ENCODE data around the gene COG3.
A peak's percentile ranks its signal among the peaks of the same experiment; 100 is the strongest.

Gene COG3

GRCh38 chr13:45503658-45504057 lies 38.9 kb downstream of the COG3 start:
- no peak for TF ChIP-seq CTCF (IDR thresholded peaks at IDR 0.05; ENCODE audit: insufficient read depth, low read depth, low read length, missing control alignments)
- H3K4me3 ChIP-seq (ENCODE audit: low read depth, low read length) = no peak overlapping the region
- no peak for DNase-seq (ENCODE audit: low read depth)

- DNase-seq (ENCODE audit: low read depth) = no peak
- no peak for TF ChIP-seq CTCF (IDR thresholded peaks at IDR 0.05; ENCODE audit: insufficient read depth, low read depth, low read length, missing control alignments)
- H3K4me3 ChIP-seq (ENCODE audit: low read depth, low read length) = no peak overlapping the region
Measured at GRCh38 chr13:45506811-45507210, 42.1 kb downstream of the COG3 start.

GRCh38 chr13:45508776-45509175 lies 44.0 kb downstream of the COG3 start:
- TF ChIP-seq CTCF (IDR thresholded peaks at IDR 0.05; ENCODE audit: insufficient read depth, low read depth, low read length, missing control alignments) = no peak
- no peak for DNase-seq (ENCODE audit: low read depth)
- no peak overlapping the region for H3K4me3 ChIP-seq (ENCODE audit: low read depth, low read length)

DNA sequence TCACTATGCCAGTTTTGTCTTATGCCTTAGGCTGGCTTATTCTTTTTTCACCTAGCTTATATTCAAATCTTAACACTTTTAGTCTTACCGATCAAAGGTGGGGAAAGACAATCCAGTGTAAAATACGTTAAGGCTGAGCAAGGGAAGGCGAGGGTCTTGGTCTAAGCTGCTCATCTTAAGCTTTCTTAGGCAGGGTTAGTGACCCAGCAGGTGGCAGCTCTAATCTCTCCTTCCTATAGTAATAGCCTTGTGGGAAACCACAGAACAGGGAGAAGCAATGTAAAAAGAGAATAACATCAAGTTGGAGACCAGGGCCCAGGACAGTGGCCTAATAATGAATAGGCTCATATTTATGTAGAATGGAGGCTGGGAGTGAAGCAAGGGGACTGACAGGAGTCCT lies 45.9 kb downstream of the COG3 start:
- no peak for TF ChIP-seq CTCF (IDR thresholded peaks at IDR 0.05; ENCODE audit: insufficient read depth, low read depth, low read length, missing control alignments)
- no peak overlapping the region for H3K4me3 ChIP-seq (ENCODE audit: low read depth, low read length)
- DNase-seq (ENCODE audit: low read depth) = no peak

DNA sequence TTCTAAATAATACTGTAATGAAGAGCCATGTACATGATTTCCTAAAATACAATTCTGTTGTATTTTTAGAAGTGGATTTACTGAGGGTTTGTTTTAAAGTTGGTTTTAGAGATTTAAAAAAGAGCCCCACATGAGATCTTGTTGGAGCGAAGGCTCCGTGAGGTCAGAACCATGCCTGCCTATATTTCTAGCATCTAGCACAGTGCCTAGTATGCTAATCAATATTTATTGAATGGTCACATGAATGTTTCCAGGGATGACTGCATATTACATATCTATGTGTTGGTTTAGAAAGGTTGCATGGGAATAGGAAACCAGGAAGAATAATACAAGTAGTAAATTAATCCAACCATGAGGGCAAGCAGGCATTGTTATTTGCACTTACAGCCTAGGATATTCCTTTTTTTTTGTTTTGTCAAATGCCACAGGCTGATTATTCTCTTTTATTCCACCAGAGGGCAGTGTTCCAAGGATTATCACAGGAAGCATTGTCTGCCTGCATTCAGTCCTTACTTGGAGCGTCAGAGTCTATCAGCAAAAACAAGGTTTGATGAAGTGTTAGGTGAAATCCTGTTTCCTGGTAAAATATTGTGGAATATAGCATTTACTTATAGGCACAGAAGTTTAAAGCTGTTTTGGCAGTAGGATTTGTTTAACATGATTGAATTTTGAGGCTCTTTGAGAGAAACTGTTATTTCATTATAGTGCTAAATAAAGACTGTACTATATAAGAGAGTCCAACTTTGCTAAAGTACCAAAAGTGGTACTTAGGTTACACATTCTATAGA lies 46.8 kb downstream of the COG3 start:
- peak; percentile 65 for TF ChIP-seq CTCF (IDR thresholded peaks at IDR 0.05; ENCODE audit: insufficient read depth, low read depth, low read length, missing control alignments)
- peak; percentile 73 for DNase-seq (ENCODE audit: low read depth)
- no peak overlapping the region for H3K4me3 ChIP-seq (ENCODE audit: low read depth, low read length)

- no peak overlapping the region for H3K4me3 ChIP-seq (ENCODE audit: low read depth, low read length)
- DNase-seq (ENCODE audit: low read depth) = no peak
- no peak for TF ChIP-seq CTCF (IDR thresholded peaks at IDR 0.05; ENCODE audit: insufficient read depth, low read depth, low read length, missing control alignments)
Measured at GRCh38 chr13:45512098-45512496, 47.4 kb downstream of the COG3 start.

DNA sequence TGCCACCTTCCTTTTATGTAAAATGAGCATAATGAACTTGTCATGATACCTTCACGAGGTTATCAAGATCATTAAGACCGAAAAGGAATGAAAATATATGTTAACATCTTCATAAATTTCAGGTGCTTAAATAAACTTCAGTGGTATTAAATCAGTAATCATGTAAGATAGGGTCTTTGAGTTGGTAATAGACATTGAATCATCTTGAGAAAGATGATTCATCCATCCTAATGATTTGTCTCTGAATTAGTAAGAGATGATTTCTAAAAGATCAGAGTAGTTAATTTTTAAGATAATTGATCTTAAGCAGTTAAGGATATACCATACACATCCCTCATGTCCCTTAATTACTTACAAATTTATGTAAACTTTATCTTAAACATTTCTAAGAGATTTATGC lies 52.0 kb downstream of the COG3 start:
- no peak for DNase-seq (ENCODE audit: low read depth)
- H3K4me3 ChIP-seq (ENCODE audit: low read depth, low read length) = no peak overlapping the region
- TF ChIP-seq CTCF (IDR thresholded peaks at IDR 0.05; ENCODE audit: insufficient read depth, low read depth, low read length, missing control alignments) = no peak
